K562 treated with DMSO at 1 percent for 48 hours (cell line): Measurements from ENCODE around the gene VPS51. TPM values are rescaled to one million over a fixed set of nuclear protein-coding genes. Genes with fewer than 3 reads are reported as not detected.

ENCODE experiments used
- total RNA-seq: library from RNA; unstranded; fragments of 300-600 nt; gene quantifications from 2 replicates; pipeline ENCODE4 v1.2.3, GENCODE V29; 2022; ENCODE audit warnings: low replicate concordance; ENCODE audit errors: extremely low read depth

The VPS51 gene
- total RNA-seq = not detected in 2 replicates

DNA sequence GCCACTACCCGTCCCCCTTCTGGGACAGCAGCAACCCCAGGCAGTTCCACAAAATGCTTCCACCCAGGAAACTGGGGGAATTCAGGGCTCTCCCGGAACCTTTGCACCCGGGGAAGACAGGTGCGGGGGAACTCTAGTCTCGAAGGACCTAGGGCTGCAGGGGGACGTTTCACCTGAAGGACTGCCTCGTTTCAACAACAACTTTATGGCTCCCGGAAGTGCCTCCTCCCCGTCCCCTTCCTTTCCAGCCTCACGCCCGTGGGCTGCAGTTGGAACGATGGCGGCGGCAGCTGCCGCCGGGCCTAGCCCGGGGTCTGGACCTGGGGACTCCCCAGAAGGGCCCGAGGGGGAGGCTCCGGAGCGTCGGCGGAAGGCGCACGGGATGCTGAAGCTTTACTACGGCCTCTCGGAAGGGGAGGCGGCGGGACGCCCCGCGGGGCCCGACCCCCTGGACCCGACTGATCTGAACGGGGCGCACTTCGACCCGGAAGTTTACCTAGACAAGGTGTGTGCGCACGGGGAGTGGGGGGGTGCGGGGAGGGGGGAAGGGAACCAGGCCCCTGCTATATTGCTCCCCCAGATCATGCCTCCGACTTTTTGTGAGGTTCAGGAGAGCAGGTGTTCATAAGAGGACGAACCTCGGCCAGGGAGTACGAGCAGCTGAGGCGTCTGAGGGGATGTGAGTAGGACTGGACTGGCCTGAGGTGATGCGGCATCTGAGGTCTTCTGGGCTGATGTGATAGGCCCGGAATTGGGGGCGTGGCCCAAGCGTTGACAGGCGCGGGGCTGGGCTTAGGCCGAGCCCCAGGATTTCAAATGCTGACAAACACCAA is at the start of gene VPS51:
Gene VPS51, plus strand, starts transcription at position 241 of the 833 bp plus-strand sequence. Its CDS starts 37 bp downstream, at position 278.

GRCh38 chr11:65058419-65059054 is 37.5 kb upstream of the VPS51 start, which contains the start of gene NAALADL1:
TSS of gene NAALADL1 (minus strand) at chr11:65058553. CDS start at chr11:65058521, 32 bp downstream.

GRCh38 chr11:65083834-65084597 is 12.0 kb upstream of the VPS51 start, which contains the start of the genes CDCA5 and ZFPL1:
TSS of gene CDCA5 (minus strand) at chr11:65084040. CDS start at chr11:65083978, 62 bp downstream.
TSS of gene ZFPL1 (plus strand) at chr11:65084222. CDS start at chr11:65084699, 477 bp downstream.

GRCh38 chr11:65111744-65112545 is 15.9 kb downstream of the VPS51 start, which contains the start of gene TM7SF2:
TSS of gene TM7SF2 (plus strand) at chr11:65111872. CDS start at chr11:65112016, 144 bp downstream.

GRCh38 chr11:65117206-65118096 is 21.4 kb downstream of the VPS51 start, which contains the start of gene ZNHIT2:
TSS of gene ZNHIT2 (minus strand) at chr11:65117701. CDS start at chr11:65117653, 48 bp downstream.

GRCh38 chr11:65121865-65122696 is 26.1 kb downstream of the VPS51 start, which contains the start of the genes FAU and MRPL49:
TSS of gene FAU (minus strand) at chr11:65122134. CDS start at chr11:65121813, 321 bp downstream.
TSS of gene MRPL49 (plus strand) at chr11:65122321. CDS start at chr11:65122347, 26 bp downstream.

DNA sequence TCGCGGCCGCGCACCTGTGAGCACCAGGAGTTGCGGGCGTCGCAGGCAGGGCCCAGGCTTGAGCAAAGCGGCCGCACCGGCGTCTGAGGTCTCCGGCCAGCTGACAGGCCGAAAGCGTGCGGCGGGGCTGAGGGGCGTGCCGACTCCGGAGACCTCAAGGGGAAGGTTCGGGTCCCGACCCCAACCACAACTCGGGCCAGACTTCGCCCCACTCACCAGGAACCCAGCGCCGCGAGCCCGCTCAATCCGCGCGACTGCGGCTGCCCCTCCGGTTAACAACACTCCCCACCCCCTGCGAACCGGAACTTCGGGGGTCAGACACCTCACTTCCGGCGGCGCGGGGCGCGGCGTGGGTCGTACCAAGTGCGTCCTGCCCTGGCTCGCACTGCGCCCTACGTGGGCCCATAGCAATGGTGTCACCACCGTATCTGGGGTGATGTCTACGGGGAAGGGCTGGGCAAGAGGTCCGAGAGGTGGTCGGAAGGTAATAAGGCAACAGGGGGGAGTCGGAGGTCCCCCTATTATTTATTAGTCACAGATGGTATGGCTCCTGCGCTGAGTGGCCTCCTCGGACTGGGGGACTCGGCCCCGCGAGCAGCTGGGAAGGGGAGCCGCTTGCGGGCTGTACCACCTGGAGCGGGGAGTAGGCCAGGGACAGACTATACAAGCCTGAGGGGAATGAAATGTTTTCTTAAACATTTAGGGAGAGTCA is 38.4 kb downstream of the VPS51 start, which contains the start of gene SYVN1:
Gene SYVN1, minus strand, starts transcription at position 280 of the 712 bp plus-strand sequence. CDS start 918 bp downstream, outside the sequence.

Other genes with a start within 250 kb of the VPS51 start
- not detected in 2 replicates for gene EHD1, start 217.6 kb upstream of the VPS51 start, total RNA-seq
- not detected in 2 replicates for gene ATG2A, start 179.0 kb upstream of the VPS51 start, total RNA-seq
- gene PPP2R5B, start 171.5 kb upstream of the VPS51 start, total RNA-seq = not detected in 2 replicates
- gene GPHA2, start 160.3 kb upstream of the VPS51 start, total RNA-seq = not detected in 2 replicates
- not detected in 2 replicates for gene MAJIN, start 124.1 kb upstream of the VPS51 start, total RNA-seq
- gene BATF2, start 99.2 kb upstream of the VPS51 start, total RNA-seq = not detected in 2 replicates
- gene ARL2, start 82.1 kb upstream of the VPS51 start, total RNA-seq = not detected in 2 replicates
- gene SNX15, start 68.8 kb upstream of the VPS51 start, total RNA-seq = not detected in 2 replicates
- gene SAC3D1, start 55.0 kb upstream of the VPS51 start, total RNA-seq = not detected in 2 replicates
- not detected in 2 replicates for gene NAALADL1, start 37.7 kb upstream of the VPS51 start, total RNA-seq
- not detected in 2 replicates for gene CDCA5, start 12.2 kb upstream of the VPS51 start, total RNA-seq
- not detected in 2 replicates for gene ZFPL1, start 12.0 kb upstream of the VPS51 start, total RNA-seq
- not detected in 2 replicates for gene TM7SF2, start 15.7 kb downstream of the VPS51 start, total RNA-seq
- gene ZNHIT2, start 21.5 kb downstream of the VPS51 start, total RNA-seq = not detected in 2 replicates
- gene FAU, start 25.9 kb downstream of the VPS51 start, total RNA-seq = not detected in 2 replicates
- gene MRPL49, start 26.1 kb downstream of the VPS51 start, total RNA-seq = not detected in 2 replicates
- not detected in 2 replicates for gene SYVN1, start 38.3 kb downstream of the VPS51 start, total RNA-seq
- not detected in 2 replicates for gene SPDYC, start 74.0 kb downstream of the VPS51 start, total RNA-seq
- gene CAPN1, start 85.7 kb downstream of the VPS51 start, total RNA-seq = not detected in 2 replicates
- not detected in 2 replicates for gene POLA2, start 165.7 kb downstream of the VPS51 start, total RNA-seq
- gene CDC42EP2, start 218.7 kb downstream of the VPS51 start, total RNA-seq = not detected in 2 replicates
- 1,832 TPM in 1 of 2 replicates, not detected in the other for gene DPF2, start 237.6 kb downstream of the VPS51 start, total RNA-seq